Ishikawa (cell line): ENCODE measurements around the gene PRSS27.
A peak's percentile ranks its signal among the peaks of the same experiment; 100 is the strongest.

Source experiments
- CEBPB ChIP-seq: IDR thresholded peaks from 2 replicates; pipeline ENCODE4 v1.6.1; 2012
- CREB1 ChIP-seq: IDR thresholded peaks from 2 replicates; pipeline ENCODE4 v1.6.1; 2012; ENCODE audit warnings: low read depth
- EGR1 ChIP-seq: IDR thresholded peaks from 2 replicates; pipeline ENCODE4 v1.6.1; 2012
- EP300 ChIP-seq: IDR thresholded peaks from 2 replicates; pipeline ENCODE4 v1.6.1; 2012; ENCODE audit warnings: borderline replicate concordance
- FOXM1 ChIP-seq: IDR thresholded peaks from 2 replicates; pipeline ENCODE4 v1.6.1; 2012; ENCODE audit warnings: low read depth, borderline replicate concordance
- NFIC ChIP-seq: IDR thresholded peaks from 2 replicates; pipeline ENCODE4 v1.6.1; 2012
- RAD21 ChIP-seq: IDR thresholded peaks from 2 replicates; pipeline ENCODE4 v1.6.1; 2012; ENCODE audit warnings: low read depth
- TAF1 ChIP-seq: IDR thresholded peaks from 2 replicates; pipeline ENCODE4 v1.6.1; 2012; ENCODE audit warnings: low read depth, mild to moderate bottlenecking
- TCF12 ChIP-seq: IDR thresholded peaks from 2 replicates; pipeline ENCODE4 v1.6.1; 2012; ENCODE audit warnings: low read depth
- TEAD4 ChIP-seq: IDR thresholded peaks from 2 replicates; pipeline ENCODE4 v1.6.1; 2012
- YY1 ChIP-seq: IDR thresholded peaks from 2 replicates; pipeline ENCODE4 v1.6.1; 2012; ENCODE audit warnings: low read depth
- ZBTB7A ChIP-seq: IDR thresholded peaks from 2 replicates; pipeline ENCODE4 v1.6.1; 2012; ENCODE audit warnings: low read depth
- TF ChIP-seq, protein P1 (sequence below): IDR thresholded peaks from 2 replicates; pipeline ENCODE4 v1.6.1; 2012
- TF ChIP-seq, protein P2 (sequence below): IDR thresholded peaks from 2 replicates; pipeline ENCODE4 v1.6.1; 2012
- TF ChIP-seq, protein P3 (sequence below): IDR thresholded peaks from 2 replicates; pipeline ENCODE4 v1.6.1; 2012; ENCODE audit warnings: low read depth, mild to moderate bottlenecking

Gene PRSS27

DNA sequence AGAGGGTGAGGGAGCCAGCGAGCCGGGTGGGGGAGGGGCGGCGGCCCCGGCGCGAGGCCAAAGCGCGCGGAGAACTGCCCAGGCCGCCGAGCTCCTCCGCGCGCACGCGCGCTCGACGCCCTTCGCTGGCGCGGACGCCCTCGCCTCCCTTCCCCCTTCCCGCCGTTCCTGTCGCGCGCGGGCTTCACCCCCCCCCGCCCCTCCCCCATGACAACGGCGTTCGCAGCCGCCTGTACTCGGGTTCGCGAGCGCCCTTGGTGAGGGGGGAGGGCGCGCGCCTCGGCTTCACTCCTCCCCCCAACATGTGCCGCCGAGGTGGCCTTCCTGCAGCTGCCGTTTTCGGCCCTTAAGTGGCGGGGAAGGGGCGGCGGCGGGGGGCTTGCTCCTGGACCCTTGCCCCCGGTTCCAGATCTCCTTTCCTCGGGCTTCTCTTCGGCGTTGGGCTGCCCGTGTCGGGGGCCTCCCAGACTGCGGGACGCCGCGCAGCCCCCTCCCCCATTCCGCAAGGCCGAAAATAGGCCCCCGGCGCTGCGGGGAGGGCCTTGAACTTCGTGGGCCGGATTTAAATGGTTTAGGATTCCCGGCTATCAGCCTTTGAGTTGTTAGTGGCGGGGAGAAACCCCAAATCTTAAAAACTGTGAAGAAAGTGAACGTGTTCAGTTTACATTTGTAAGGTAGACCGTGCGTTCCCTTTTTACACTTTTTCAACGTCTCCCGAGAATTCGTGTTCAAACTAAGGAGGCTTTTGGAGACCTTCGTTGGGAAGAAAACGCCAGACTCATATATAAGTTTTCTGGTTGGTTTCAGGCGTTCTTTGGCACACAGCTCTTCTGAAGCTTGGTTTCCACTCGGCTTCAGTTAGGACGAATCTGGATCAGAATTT, 33.1 kb upstream of the PRSS27 start:
- TF ChIP-seq, protein P1, sequence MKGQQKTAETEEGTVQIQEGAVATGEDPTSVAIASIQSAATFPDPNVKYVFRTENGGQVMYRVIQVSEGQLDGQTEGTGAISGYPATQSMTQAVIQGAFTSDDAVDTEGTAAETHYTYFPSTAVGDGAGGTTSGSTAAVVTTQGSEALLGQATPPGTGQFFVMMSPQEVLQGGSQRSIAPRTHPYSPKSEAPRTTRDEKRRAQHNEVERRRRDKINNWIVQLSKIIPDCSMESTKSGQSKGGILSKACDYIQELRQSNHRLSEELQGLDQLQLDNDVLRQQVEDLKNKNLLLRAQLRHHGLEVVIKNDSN, result no peak
- TF ChIP-seq TCF12 (0 out of 2 replicates have a peak, but pooled peaks have one; percentile 13), ZBTB7A (peak; percentile 80; the same call in 1 of the 2 replicates)
- TF ChIP-seq, protein P2, sequence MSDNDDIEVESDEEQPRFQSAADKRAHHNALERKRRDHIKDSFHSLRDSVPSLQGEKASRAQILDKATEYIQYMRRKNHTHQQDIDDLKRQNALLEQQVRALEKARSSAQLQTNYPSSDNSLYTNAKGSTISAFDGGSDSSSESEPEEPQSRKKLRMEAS, result peak; percentile 83

DNA sequence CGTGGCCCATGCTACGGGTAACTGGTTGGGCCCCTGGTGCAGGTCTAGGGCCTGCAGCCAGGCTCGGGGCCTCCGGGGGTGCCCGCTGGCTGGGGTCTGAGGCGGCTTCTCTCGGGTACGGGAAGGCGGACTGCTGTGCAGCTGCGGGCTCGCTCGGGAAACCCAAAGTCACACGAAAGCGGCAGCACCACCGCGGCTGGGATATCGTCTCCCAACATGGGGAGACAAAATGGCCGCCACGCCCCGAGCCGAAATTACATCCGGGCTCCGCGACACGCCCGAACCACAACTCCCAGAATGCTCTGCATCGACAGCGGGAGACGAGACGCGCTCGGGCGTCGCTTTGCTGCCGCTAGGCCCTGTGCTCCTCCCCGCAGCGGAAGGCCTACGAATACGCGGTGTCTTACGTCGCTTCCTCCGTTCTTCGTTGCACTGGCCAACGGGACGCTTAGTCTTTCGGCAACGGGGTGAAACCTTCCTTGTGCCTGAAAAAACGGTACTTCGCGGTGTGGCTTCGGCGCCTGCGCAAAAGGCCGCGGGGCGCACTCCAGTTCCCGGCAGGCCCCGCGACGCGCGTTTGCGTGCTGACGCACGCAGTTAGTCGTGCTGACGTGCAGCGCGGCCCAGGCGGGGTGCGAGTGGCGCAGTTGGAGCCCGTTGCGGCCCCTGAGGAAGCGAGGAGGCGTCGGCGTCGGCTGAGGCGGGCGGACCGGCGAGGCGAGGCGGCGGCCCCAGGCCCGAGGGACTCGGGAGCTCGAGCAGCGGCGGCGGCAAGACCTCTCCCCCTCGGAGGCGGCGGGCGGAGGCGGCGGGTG, 32.2 kb upstream of the PRSS27 start, which contains the start of gene SRRM2:
SRRM2 (plus strand) TSS at position 604 of the 815 bp plus-strand sequence. CDS start 3,727 bp downstream, outside the sequence.
- TF ChIP-seq, protein P3, sequence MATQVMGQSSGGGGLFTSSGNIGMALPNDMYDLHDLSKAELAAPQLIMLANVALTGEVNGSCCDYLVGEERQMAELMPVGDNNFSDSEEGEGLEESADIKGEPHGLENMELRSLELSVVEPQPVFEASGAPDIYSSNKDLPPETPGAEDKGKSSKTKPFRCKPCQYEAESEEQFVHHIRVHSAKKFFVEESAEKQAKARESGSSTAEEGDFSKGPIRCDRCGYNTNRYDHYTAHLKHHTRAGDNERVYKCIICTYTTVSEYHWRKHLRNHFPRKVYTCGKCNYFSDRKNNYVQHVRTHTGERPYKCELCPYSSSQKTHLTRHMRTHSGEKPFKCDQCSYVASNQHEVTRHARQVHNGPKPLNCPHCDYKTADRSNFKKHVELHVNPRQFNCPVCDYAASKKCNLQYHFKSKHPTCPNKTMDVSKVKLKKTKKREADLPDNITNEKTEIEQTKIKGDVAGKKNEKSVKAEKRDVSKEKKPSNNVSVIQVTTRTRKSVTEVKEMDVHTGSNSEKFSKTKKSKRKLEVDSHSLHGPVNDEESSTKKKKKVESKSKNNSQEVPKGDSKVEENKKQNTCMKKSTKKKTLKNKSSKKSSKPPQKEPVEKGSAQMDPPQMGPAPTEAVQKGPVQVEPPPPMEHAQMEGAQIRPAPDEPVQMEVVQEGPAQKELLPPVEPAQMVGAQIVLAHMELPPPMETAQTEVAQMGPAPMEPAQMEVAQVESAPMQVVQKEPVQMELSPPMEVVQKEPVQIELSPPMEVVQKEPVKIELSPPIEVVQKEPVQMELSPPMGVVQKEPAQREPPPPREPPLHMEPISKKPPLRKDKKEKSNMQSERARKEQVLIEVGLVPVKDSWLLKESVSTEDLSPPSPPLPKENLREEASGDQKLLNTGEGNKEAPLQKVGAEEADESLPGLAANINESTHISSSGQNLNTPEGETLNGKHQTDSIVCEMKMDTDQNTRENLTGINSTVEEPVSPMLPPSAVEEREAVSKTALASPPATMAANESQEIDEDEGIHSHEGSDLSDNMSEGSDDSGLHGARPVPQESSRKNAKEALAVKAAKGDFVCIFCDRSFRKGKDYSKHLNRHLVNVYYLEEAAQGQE, result no peak
- TF ChIP-seq, protein P2, result peak; percentile 97
- peak; percentile 63; the same call in 1 of the 2 replicates for TF ChIP-seq TAF1
- peak; percentile 36; the same call in 1 of the 2 replicates for TF ChIP-seq TEAD4
- TF ChIP-seq TCF12, result no peak
- no peak for TF ChIP-seq CEBPB
- TF ChIP-seq RAD21, result no peak
- TF ChIP-seq NFIC, result 0 out of 2 replicates have a peak, but pooled peaks have one; percentile 45
- peak; percentile 61; the same call in 1 of the 2 replicates for TF ChIP-seq EGR1
- no peak for TF ChIP-seq FOXM1
- no peak; the same call in 1 of the 2 replicates for TF ChIP-seq EP300
- TF ChIP-seq, protein P1, result no peak; the same call in 1 of the 2 replicates
- TF ChIP-seq CREB1, result peak; percentile 88
- peak; percentile 96 for TF ChIP-seq YY1
- TF ChIP-seq ZBTB7A, result 0 out of 2 replicates have a peak, but pooled peaks have one; percentile 18

DNA sequence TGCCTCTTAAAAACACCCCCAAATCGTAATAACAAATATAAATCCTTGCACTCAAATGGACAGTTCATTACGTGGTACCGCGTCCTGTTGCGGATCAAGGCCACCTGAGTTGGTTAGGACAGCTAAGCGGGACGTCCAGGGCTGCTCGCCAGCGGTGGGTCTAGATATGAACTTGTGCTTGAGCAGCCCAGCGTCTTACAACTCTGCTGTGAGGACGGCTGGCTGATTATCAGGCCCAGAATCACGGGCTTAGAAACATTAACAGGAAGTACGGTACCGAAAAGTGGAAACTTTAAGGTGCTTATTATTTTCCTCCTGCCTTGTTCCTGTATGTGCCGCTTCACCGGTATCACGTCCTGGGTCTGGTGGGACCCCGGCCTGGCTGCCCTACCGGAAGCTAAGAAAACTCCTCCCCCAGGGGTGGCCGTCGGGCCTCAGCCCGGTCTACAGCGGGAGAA, 31.6 kb upstream of the PRSS27 start:
- TF ChIP-seq EGR1, result no peak
- no peak for TF ChIP-seq CEBPB
- no peak for TF ChIP-seq TCF12
- no peak for TF ChIP-seq ZBTB7A
- no peak for TF ChIP-seq NFIC
- TF ChIP-seq, protein P3, result no peak
- no peak for TF ChIP-seq EP300
- TF ChIP-seq RAD21, result no peak

DNA sequence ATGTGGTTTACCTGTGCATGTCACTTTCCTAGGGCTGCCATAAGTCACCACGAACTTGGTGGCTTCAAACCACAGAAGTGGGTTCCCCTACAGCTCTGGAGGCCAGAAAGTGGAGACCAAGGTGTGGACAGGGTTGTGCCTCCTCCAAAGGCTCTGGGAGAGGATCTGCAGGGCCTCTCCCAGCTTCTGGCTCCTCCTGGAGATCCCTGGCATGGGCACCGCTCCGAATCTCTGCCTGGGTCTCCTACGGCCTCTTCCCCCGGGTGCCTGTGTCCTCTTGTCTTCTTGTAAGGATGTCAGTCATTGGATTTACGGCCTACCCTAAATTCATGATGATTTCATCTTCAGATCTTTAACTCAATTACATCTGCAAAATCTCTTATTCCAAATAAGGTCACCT, 29.9 kb upstream of the PRSS27 start:
- no peak for TF ChIP-seq CEBPB
- no peak for TF ChIP-seq TAF1
- TF ChIP-seq YY1, result no peak
- TF ChIP-seq EGR1, result no peak
- no peak for TF ChIP-seq NFIC
- no peak for TF ChIP-seq TCF12
- TF ChIP-seq TEAD4, result no peak
- no peak for TF ChIP-seq ZBTB7A
- TF ChIP-seq CREB1, result no peak
- TF ChIP-seq, protein P3, result no peak
- TF ChIP-seq FOXM1, result no peak
- TF ChIP-seq, protein P2, result no peak
- TF ChIP-seq, protein P1, result no peak
- TF ChIP-seq EP300, result no peak
- no peak for TF ChIP-seq RAD21
